ENCODE data around the gene GALNT10. TPM values are rescaled to one million over a fixed set of nuclear protein-coding genes. Genes with fewer than 3 reads are reported as not detected.

GALNT10 gene
- total and polyA plus RNA-seq, 2 of the 8 experiments (the other 6 are each of a cell fraction or from before 2014, with no cell fraction given) = 4.6 to 15.5 TPM

DNA sequence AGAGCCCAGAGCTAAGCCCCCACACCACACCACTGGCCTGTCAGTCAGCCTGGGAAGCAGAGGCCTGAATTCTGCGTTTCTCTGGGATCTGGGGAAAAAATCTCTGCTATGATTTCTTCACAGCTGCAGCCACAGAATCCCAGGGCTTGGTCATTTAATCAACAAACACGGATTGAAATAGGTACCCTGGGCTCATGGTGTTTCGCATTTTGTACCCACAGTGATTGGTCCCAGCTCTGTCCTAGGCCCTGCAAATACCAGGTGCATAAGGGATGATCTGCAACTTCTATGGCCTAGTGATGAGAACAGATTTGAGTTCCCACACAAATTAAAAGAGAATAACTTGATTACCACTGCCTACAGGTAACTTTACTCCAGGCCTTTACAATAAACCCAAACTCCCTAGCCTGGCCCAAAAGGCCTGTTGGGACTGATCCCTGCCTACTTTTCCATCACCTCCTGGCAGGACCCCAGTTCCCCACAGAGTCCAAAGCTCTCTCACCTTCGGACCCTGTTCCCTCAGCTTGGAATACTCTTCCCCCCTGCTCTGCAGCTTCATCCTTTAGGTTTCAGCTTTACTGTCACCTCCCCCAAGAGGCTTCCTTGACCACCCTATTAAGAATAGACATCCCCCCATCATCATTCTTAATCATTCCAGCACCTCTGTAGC lies 240.6 kb downstream of the GALNT10 start:
- Histone ChIP-seq H2AK5ac (ENCODE audit: low read depth, low read length) (no peak overlapping the region), H2BK15ac (ENCODE audit: low read length) (no peak overlapping the region), H3K4me3 (ENCODE audit: extremely low read depth in 1 of 4, insufficient read depth in 2 of 4, low read depth in 3 of 4, low read length in 4 of 4) (no peak overlapping the region), H3K36me3 (ENCODE audit: control insufficient read depth in 2 of 4, insufficient read depth in 4 of 4, low read length in 3 of 4) (peaks cover 0 to 10% (median 4%) of the 10 kb centered on the region in 4 experiments; a peak in 5 of 8 replicates), H2BK5ac (ENCODE audit: low read depth, low read length) (no peak overlapping the region), H3K4me1 (replicated peaks in 1 of 4; ENCODE audit: control insufficient read depth in 3 of 4, insufficient read depth in 4 of 4, low read length in 3 of 4) (no peaks in the 10 kb centered on the region), H3K56ac (replicated peaks; ENCODE audit: insufficient read length, low read depth, low read length) (no peak overlapping the region), H3K23me2 (ENCODE audit: low read depth, low read length) (no peaks in the 10 kb centered on the region), H4K91ac (replicated peaks; ENCODE audit: insufficient read length, low read length) (no peak overlapping the region), H3K79me2 (ENCODE audit: control insufficient read depth in 1 of 2, insufficient read depth in 2 of 2, low read length in 2 of 2) (no peaks in the 10 kb centered on the region), H3K18ac (ENCODE audit: extremely low read depth, low read length) (no peak overlapping the region), H3K14ac (ENCODE audit: insufficient read length) (no peak overlapping the region), H3K4ac (replicated peaks; ENCODE audit: insufficient read length, low read depth, low read length) (no peak overlapping the region), H2BK20ac (ENCODE audit: low read length) (no peak overlapping the region), H4K5ac (ENCODE audit: insufficient read length, low read depth, low read length) (no peak overlapping the region), H4K8ac (ENCODE audit: extremely low read depth, insufficient read depth, low read length) (no peak overlapping the region), H4K20me1 (replicated peaks in 1 of 2; ENCODE audit: control insufficient read depth in 1 of 2, insufficient read depth in 2 of 2, low read length in 2 of 2) (no peaks in the 10 kb centered on the region), H2BK12ac (ENCODE audit: low read depth, low read length) (no peak overlapping the region), H2AFZ (ENCODE audit: low read length) (no peak overlapping the region), H3K9ac (replicated peaks in 1 of 4; ENCODE audit: extremely low read depth in 1 of 4, low read depth in 3 of 4, low read length in 3 of 4) (no peak overlapping the region), H3K4me2 (ENCODE audit: insufficient read depth in 1 of 2, low read depth in 2 of 2, low read length in 2 of 2) (no peak overlapping the region), H3K27ac (ENCODE audit: low read depth, low read length) (no peak overlapping the region), H3K27me3 (replicated peaks in 1 of 4; ENCODE audit: control insufficient read depth in 3 of 4, extremely low read depth in 1 of 4, insufficient read depth in 3 of 4, low read length in 3 of 4) (no peaks in the 10 kb centered on the region), H2BK120ac (replicated peaks; ENCODE audit: low read depth, low read length) (no peak overlapping the region), H3K9me3 (ENCODE audit: insufficient read depth in 2 of 2, low read depth in 1 of 2, low read length in 1 of 2) (peaks cover 2 to 3% of the 10 kb centered on the region in 2 experiments; a peak in 1 of 4 replicates), H3K79me1 (ENCODE audit: low read depth, low read length) (no peaks in the 10 kb centered on the region), H3K23ac (ENCODE audit: insufficient read length) (no peak overlapping the region)
- POLR2A ChIA-PET (ENCODE audit: partially characterized antibody) = interaction anchor here (0.7 to 0.9 kb wide), 2 partner anchors 9 to 359 kb away, joined by 3 to 4 read pairs; no protein-coding TSS in a partner anchor
- 92% methylated on average over 4 of the region's 4 CpGs; no CpG with 5 or more reads in 1 of the 2 experiments for WGBS, 2 experiments (ENCODE audit: extremely low coverage in 1 of 2, insufficient coverage in 1 of 2, insufficient read length in 1 of 2, insufficient replicate concordance in 2 of 2, low coverage in 1 of 2, low lambda C conversion rate in 2 of 2, missing lambda C conversion rate in 1 of 2)
- CTCF ChIA-PET (ENCODE audit: partially characterized antibody) = interaction anchor here (0.7 to 2.8 kb wide), 10 partner anchors 10 to 359 kb away, joined by 3 to 16 read pairs (median 3); no protein-coding TSS in a partner anchor
- DNase-seq (ENCODE audit: low read depth in 1 of 2, low spot score in 2 of 2) (no peak), FAIRE-seq (no peak)
- no peak for TF ChIP-seq CHD2 (IDR thresholded peaks at IDR 0.05; ENCODE audit: low read length)
- no peak for TF ChIP-seq SAP30 (IDR thresholded peaks at IDR 0.05; ENCODE audit: insufficient read depth, insufficient replicate concordance, low read length)
- TF ChIP-seq TEAD4 (IDR thresholded peaks at IDR 0.05; ENCODE audit: low read depth, low read length) = no peak
- no peak for TF ChIP-seq RXRA (IDR thresholded peaks at IDR 0.05; ENCODE audit: insufficient read depth, low read depth, low read length)
- no peak for TF ChIP-seq YY1 (IDR thresholded peaks at IDR 0.05; ENCODE audit: low read depth, low read length)
- no peak for TF ChIP-seq KDM1A (IDR thresholded peaks at IDR 0.05; ENCODE audit: borderline replicate concordance, low read length)
- TF ChIP-seq RBBP5 (IDR thresholded peaks at IDR 0.05; ENCODE audit: borderline replicate concordance, low read depth, low read length) = no peak
- TF ChIP-seq KDM5A (IDR thresholded peaks at IDR 0.05; ENCODE audit: low read length) = no peak
- no peak for TF ChIP-seq RNF2 (IDR thresholded peaks at IDR 0.05; ENCODE audit: borderline replicate concordance, low read depth, low read length, missing control alignments, poor library complexity, severe bottlenecking)
- TF ChIP-seq BCL11A (IDR thresholded peaks at IDR 0.05; ENCODE audit: low read depth in 2 of 2, low read length in 2 of 2) = no peak
- no peak for TF ChIP-seq FOSL1 (IDR thresholded peaks at IDR 0.05; ENCODE audit: insufficient read depth, low read depth, low read length)
- TF ChIP-seq NANOG (IDR thresholded peaks at IDR 0.05; ENCODE audit: insufficient read depth, low read depth, low read length, poor library complexity, severe bottlenecking) = no peak
